ENCODE measurements around the gene GDF9. TPM values are rescaled to one million over a fixed set of nuclear protein-coding genes. Genes with fewer than 3 reads are reported as not detected.

The GDF9 gene
- total and polyA plus RNA-seq, 11 donors: 0.10 to 1.00 (median 0.42) TPM; not detected in 1

GRCh38 chr5:132820162-132820754 is 46.0 kb downstream of the GDF9 start:
- DNase-seq (peak; percentile 86 to 93 (median 90)), ATAC-seq (peak; percentile 75 to 88 (median 84))
- 23 to 31% (median 27%) methylated on average over 13 to 15 of the region's 15 CpGs for WGBS, 4 donors
- H3K36me3 ChIP-seq: peaks cover 0 to 12% (median 3%) of the 10 kb centered on the region in 9 donors
- peaks cover 0 to 33% (median 0%) of the 10 kb centered on the region in 9 donors for H3K27me3 ChIP-seq
- TF ChIP-seq CTCF (IDR thresholded peaks at IDR 0.05) (peak; percentile 84 to 94 (median 92)), POLR2A (IDR thresholded peaks at IDR 0.05) (no peak)
- intact Hi-C loops (cut with DNase I): loop anchor here (1.0 to 10.0 kb wide), 12 partner anchors 63 to 438 kb away; no protein-coding TSS in a partner anchor
- no peak overlapping the region for H3K27ac ChIP-seq
- H3K4me3 ChIP-seq: peak overlapping the region in 1 of 12 donors; percentile 14
- H3K9me3 ChIP-seq: no peaks in the 10 kb centered on the region
- peaks cover 0 to 16% (median 5%) of the 10 kb centered on the region in 12 donors for H3K4me1 ChIP-seq

- no peak for TF ChIP-seq CTCF (IDR thresholded peaks at IDR 0.05)
- no peak for TF ChIP-seq POLR2A (IDR thresholded peaks at IDR 0.05)
- peaks cover 0 to 30% (median 1%) of the 10 kb centered on the region in 9 donors for H3K27me3 ChIP-seq
- peaks cover 0 to 16% (median 5%) of the 10 kb centered on the region in 12 donors for H3K4me1 ChIP-seq
- H3K4me3 ChIP-seq: peak overlapping the region in 4 of 12 donors; percentile 14 to 25 (median 18)
- intact Hi-C loops (cut with DNase I): loop anchor here in 8 of 10 donors (2.0 to 10.0 kb wide), 8 partner anchors 42 to 445 kb away; partner anchors contain the start of gene SEPTIN8 (in 2 of the 8)
- no peak for DNase-seq
- no peak overlapping the region for H3K27ac ChIP-seq
- ATAC-seq: no peak
- 31 to 53% (median 43%) methylated on average over 18 to 26 of the region's 26 CpGs for WGBS, 4 donors
- peaks cover 0 to 8% (median 3%) of the 10 kb centered on the region in 9 donors for H3K36me3 ChIP-seq
- no peaks in the 10 kb centered on the region for H3K9me3 ChIP-seq
These were observed 46.8 kb downstream of the GDF9 start for GRCh38 chr5:132819468-132819867.

- DNase-seq (no peak), ATAC-seq (no peak)
- WGBS, 4 donors: 59 to 67% (median 61%) methylated on average over 1 of the region's 1 CpG
- Histone ChIP-seq H3K36me3 (no peaks in the 10 kb centered on the region), H3K4me3 (no peak overlapping the region), H3K9me3 (no peaks in the 10 kb centered on the region), H3K4me1 (peaks cover 0 to 28% (median 6%) of the 10 kb centered on the region in 12 donors), H3K27me3 (peaks cover 11 to 42% (median 19%) of the 10 kb centered on the region in 9 donors), H3K27ac (no peak overlapping the region)
- intact Hi-C loops (cut with DNase I): loop anchor here in 8 of 10 donors (5.0 to 10.0 kb wide), 7 partner anchors 40 to 442 kb away; partner anchors contain the start of gene SEPTIN8 (in 2 of the 8)
- TF ChIP-seq POLR2A (IDR thresholded peaks at IDR 0.05): no peak
- no peak for TF ChIP-seq CTCF (IDR thresholded peaks at IDR 0.05)
These were observed 49.3 kb downstream of the GDF9 start for GRCh38 chr5:132817011-132817410.

GRCh38 chr5:132816554-132816953 is 49.7 kb downstream of the GDF9 start:
- intact Hi-C loops (cut with DNase I): loop anchor here in 8 of 10 donors (5.0 to 10.0 kb wide), 7 partner anchors 39 to 442 kb away; partner anchors contain the start of gene SEPTIN8 (in 2 of the 8)
- TF ChIP-seq POLR2A (IDR thresholded peaks at IDR 0.05) (no peak), CTCF (IDR thresholded peaks at IDR 0.05) (no peak)
- DNase-seq (no peak), ATAC-seq (no peak)
- Histone ChIP-seq H3K4me1 (peaks cover 0 to 28% (median 6%) of the 10 kb centered on the region in 12 donors), H3K27ac (no peak overlapping the region), H3K9me3 (no peaks in the 10 kb centered on the region), H3K27me3 (peaks cover 13 to 46% (median 24%) of the 10 kb centered on the region in 9 donors), H3K36me3 (no peaks in the 10 kb centered on the region), H3K4me3 (no peak overlapping the region)

All from heart left ventricle (tissue), 16 donors.